ENCODE data around the gene SUGCT. TPM values are rescaled to one million over a fixed set of nuclear protein-coding genes. Genes with fewer than 3 reads are reported as not detected.
"Not testable (repeated sequence)": the region's sequence is repeated elsewhere in the genome, so short reads cannot be mapped to it uniquely, and the experiment has no call there.

The SUGCT gene
- total RNA-seq, 4 donors from 2014 or later, result 1.1 to 3.6 (median 2.6) TPM

DNA sequence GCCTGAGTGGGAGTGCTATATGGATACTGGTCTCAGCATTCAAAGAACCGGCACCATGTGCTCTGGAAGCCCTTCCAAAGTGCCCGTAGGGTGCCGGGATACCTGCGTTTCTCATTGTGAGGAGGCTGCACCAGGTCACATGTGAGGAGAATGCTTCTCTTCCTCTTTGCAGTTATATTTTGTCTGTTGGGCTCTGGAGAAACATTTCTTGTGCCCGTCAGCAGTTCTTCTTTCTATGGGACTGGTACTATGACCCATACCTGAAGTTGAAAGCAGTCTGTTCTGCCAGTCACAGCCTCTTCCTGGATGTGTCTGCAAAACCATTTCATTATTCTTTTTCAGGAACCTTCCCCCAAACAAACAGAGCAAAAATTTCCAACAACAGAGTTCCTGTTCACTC, 465.0 kb downstream of the SUGCT start:
- ATAC-seq (ENCODE audit: low FRiP score), result no peak
- TF ChIP-seq, protein P1, sequence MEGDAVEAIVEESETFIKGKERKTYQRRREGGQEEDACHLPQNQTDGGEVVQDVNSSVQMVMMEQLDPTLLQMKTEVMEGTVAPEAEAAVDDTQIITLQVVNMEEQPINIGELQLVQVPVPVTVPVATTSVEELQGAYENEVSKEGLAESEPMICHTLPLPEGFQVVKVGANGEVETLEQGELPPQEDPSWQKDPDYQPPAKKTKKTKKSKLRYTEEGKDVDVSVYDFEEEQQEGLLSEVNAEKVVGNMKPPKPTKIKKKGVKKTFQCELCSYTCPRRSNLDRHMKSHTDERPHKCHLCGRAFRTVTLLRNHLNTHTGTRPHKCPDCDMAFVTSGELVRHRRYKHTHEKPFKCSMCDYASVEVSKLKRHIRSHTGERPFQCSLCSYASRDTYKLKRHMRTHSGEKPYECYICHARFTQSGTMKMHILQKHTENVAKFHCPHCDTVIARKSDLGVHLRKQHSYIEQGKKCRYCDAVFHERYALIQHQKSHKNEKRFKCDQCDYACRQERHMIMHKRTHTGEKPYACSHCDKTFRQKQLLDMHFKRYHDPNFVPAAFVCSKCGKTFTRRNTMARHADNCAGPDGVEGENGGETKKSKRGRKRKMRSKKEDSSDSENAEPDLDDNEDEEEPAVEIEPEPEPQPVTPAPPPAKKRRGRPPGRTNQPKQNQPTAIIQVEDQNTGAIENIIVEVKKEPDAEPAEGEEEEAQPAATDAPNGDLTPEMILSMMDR (IDR thresholded peaks at IDR 0.05), result no peak

DNA sequence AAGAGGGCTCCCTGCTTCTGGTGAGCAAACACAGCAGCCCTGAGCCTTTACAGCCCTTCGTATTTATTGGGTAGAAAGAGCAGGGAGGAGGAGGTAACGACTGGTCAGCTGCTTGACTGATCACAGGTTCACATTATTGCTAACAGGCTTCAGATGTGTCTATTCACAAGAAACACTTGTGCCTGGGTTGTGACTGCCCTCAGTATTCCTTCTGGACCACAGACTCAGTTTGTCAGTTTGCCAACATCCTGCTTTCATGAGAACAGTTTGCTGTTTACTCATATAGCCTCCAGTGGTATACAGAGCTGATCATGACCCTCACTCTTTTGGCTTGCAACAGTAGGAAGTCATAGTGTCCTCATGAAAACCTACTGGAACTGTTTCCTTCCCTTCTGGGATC, 467.5 kb downstream of the SUGCT start:
- DNase-seq (ENCODE audit: low spot score); ATAC-seq (ENCODE audit: low FRiP score): not testable (repeated sequence)

More for the DNA sequence above, 465.0 kb downstream of the SUGCT start:
- DNase-seq (ENCODE audit: low spot score), result no peak

DNA sequence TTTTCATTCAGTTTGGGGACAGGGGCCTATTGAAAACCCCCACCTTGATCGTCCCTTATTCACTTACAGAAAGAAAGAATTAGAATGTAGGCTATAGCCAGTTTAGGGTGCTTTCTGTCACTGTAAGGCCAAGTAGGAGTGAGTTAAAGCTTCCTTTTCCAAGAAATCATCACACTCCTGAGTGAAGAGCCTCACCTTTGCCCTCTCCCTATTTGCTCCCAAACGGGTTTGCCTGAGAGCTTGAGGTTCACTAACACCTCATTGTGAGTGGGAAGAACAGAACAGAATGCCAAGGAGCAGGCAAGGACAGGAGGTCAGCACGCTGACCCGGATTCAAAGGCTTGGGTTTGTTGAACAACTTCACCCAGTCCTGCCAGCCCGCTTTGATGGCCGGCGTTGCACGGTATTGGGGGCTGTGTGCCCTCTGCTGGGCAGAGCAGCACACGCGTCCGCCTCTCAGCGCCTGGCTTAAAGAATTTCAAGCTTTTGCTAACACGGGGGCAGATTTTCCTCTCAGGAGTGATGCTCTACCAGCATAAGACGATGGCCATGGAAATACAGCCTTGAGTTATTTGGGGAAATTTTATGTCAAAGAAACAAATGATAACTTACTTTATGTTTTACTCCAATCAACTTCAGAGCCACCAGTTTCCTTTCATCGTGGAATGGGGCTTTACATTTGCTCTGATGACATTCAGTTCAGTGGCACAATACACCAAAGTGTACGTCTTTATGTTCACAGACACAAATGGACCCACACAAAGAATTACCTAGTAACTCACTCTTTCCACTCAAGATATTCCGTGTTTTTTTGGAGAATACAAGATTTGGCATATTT, 470.0 kb downstream of the SUGCT start:
- ATAC-seq (ENCODE audit: low FRiP score), result peak; percentile 70
- TF ChIP-seq, protein P1 (IDR thresholded peaks at IDR 0.05), result no peak
- no peak for DNase-seq (ENCODE audit: low spot score)

DNA sequence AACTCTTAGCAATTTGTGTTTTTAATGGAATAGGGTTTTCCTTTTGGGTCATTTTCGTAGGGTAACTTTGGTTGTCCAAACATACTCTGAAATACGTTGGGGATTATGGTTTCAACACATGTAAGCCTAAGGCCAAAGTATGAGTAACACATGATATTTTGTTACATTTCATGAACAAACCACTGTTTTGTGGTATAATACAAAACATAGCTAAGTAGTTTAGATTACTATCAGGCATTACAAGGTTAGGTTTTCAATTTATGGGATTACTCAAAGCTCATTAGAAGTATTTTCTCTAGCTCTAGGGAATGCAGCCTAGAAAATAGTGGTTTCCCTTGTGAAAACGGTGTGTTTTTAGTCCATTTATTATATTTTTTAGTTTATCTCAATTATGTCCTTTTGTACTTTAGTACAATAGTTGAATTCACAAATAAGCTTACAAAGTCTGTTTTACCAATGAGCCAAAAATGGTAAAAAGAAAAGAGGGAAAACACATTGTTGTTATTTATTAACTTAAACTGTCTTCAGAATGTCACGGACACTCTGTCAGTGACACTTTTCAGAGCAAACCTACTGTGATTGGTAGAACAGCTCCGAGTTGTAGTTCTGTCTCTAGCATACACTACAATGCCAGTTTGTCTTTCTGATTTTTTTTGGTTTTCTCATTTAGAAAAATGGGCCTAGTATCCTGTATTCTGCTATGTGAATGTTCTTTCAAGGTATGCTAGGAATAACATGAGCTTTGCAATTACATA, 473.7 kb downstream of the SUGCT start:
- TF ChIP-seq, protein P1 (IDR thresholded peaks at IDR 0.05), result no peak
- DNase-seq (ENCODE audit: low spot score) (no peak), ATAC-seq (ENCODE audit: low FRiP score) (no peak)

DNA sequence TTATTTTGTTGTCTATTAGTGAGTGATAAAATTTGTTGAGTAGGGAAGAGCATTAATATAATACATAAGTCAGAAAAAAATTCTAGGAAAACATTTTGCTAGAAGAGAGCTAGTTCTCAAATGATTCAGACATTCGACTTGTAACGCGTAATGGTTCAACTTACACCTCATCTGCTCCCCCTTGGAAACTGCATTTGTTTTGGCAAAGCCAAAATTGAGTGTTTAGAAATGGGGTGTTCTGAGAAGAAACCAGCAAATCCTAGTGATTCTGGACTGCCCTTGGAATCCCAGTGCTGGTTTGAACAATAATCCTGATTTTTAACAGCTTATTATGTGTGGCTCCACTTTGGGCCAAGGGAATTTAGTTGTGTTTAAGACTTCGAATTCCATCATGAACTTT, 475.7 kb downstream of the SUGCT start:
- ATAC-seq (ENCODE audit: low FRiP score) (no peak), DNase-seq (ENCODE audit: low spot score) (no peak)
- TF ChIP-seq, protein P1 (IDR thresholded peaks at IDR 0.05), result no peak

DNA sequence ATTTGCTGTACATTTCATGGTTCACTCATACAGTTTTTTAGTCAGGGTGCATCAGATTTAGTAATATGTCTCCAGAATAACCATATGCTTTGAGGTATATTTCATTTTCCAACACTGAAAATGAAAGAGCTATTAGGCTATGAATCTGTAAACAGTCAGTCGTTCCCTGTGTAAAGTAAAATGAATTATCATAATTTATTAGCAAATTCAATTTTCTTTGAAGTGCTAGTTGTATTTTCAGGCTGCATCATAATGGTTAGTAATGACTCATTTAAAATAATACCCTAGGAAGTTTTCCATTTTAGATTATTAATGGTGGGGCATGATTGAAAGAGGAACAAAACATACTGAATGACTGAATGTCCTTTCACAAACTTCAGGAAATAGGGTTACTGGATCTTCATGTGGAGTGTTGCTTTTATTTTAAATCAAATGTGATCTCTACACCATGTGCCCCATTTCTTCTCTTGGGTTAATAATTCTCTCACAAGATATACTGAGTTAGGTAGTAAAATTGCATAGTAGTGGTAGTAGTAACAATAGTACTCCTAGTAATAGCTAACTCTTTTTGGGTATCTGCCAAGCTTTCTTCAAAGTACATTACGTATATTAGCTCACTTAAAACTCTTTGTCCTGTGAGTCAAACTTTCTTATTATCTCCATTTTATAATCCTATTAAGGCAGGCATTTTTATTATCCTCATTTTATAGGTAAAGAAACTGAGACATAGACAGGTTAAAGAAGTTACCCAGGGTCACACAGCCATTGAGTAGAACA, 476.5 kb downstream of the SUGCT start:
- TF ChIP-seq, protein P1 (IDR thresholded peaks at IDR 0.05), result no peak

DNA sequence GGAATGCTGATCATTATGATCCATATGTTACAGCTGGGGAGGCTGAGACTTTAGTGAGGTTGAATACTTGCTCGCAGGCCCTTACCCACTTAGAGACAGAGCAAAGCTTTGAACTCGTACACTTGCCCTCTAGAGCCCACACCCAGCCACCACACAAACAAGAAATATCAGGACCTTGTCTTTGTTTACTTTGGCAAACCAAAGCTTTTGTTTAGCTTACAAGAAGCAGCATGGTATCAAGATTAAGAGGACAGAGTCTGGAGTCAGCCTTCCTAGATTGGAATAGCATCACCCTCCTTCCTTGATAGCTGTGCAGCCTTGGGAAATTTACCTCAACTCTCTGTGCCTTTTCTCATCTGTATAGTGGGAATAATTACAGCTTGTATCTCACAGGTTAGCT, 477.5 kb downstream of the SUGCT start:
- ATAC-seq (ENCODE audit: low FRiP score) (no peak), DNase-seq (ENCODE audit: low spot score) (no peak)
- TF ChIP-seq, protein P1 (IDR thresholded peaks at IDR 0.05), result no peak

More for the DNA sequence above, 476.5 kb downstream of the SUGCT start:
- DNase-seq (ENCODE audit: low spot score), result no peak
- no peak for ATAC-seq (ENCODE audit: low FRiP score)
